Sigmoid colon (tissue), 4 donors: ENCODE measurements around the gene SPTY2D1.

Source experiments
- EP300 ChIP-seq, 4 donors: sonication (generic); formaldehyde crosslinking; IDR thresholded peaks; one replicate each; pipeline ENCODE4 v1.6.1; 2017; ENCODE audit warnings: antibody characterized with exemption in 4 of 4
- POLR2A ChIP-seq, 2 donors: fragments of 450-650 bp; IDR thresholded peaks; one replicate each; pipeline ENCODE4 v1.6.1; 2016; ENCODE audit warnings: antibody characterized with exemption in 2 of 2, mild to moderate bottlenecking in 2 of 2, moderate library complexity in 2 of 2

DNA sequence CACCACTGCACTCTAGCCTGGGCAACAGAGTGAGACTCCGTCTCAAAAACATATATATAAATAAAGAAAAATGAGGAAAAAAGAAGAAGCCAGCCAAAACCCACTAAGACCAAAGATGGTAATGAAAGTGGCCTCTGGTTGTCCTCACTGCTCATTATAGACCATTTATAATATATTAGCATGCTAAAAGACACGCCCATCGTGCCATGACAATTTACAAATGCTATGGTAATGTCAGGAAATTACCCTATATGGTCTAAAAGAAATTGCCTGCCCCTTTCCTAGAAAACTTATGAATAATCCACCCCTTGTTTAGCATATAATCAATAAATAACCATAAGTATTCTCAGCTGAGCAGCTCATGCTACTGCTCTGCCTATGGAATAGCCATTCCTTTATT, 48.3 kb upstream of the SPTY2D1 start:
- TF ChIP-seq EP300 (IDR thresholded peaks at IDR 0.05) = no peak
- TF ChIP-seq POLR2A (IDR thresholded peaks at IDR 0.05) = no peak
